HFF-Myc (cell line): ENCODE data around the gene CDK3.

Experiments used
- DNase-seq: peaks from one replicate; pipeline ENCODE4 v3.0.0-alpha.2; 2011; ENCODE audit warnings: low read depth; ENCODE audit errors: extremely low read depth
- H3K4me3 ChIP-seq: replicated peaks from 2 replicates; pipeline ENCODE4 v1.5.1; 2011; ENCODE audit warnings: low read depth, mild to moderate bottlenecking, control low read depth, low read length
- CTCF ChIP-seq: IDR thresholded peaks from 2 replicates; pipeline ENCODE4 v1.5.1; 2012; ENCODE audit warnings: mild to moderate bottlenecking, low read depth, low read length, control low read depth; ENCODE audit errors: missing control alignments

CDK3 gene

GRCh38 chr17:76008630-76009425 is 8.2 kb downstream of the CDK3 start:
- no peak for TF ChIP-seq CTCF
- no peak overlapping the region for H3K4me3 ChIP-seq
- no peak for DNase-seq

GRCh38 chr17:76009447-76009846 is 8.8 kb downstream of the CDK3 start:
- DNase-seq: no peak
- no peak for TF ChIP-seq CTCF
- H3K4me3 ChIP-seq: no peak overlapping the region

GRCh38 chr17:76009969-76010661 is 9.5 kb downstream of the CDK3 start:
- TF ChIP-seq CTCF: no peak
- no peak for DNase-seq
- H3K4me3 ChIP-seq: no peak overlapping the region

GRCh38 chr17:76011951-76012350 is 11.3 kb downstream of the CDK3 start:
- no peak for TF ChIP-seq CTCF
- H3K4me3 ChIP-seq: no peak overlapping the region
- no peak for DNase-seq

GRCh38 chr17:76013377-76013932 is 12.8 kb downstream of the CDK3 start:
- TF ChIP-seq CTCF: no peak
- no peak for DNase-seq
- H3K4me3 ChIP-seq: no peak overlapping the region

GRCh38 chr17:76014100-76014924 is 13.7 kb downstream of the CDK3 start:
- no peak for DNase-seq
- no peak overlapping the region for H3K4me3 ChIP-seq
- TF ChIP-seq CTCF: peak; percentile 97
